DOHH2 (cell line): ENCODE data around the gene ACTG2.

Experiments used
- EZH2phosphoT487 ChIP-seq: fragments of 200-600 bp; sonication (generic); IDR thresholded peaks from 2 replicates; pipeline ENCODE4 v1.6.1; 2017; ENCODE audit warnings: borderline replicate concordance, mild to moderate bottlenecking, antibody characterized with exemption, low read length, moderate library complexity, mixed read lengths
- TF ChIP-seq, protein P1 (sequence below): fragments of 200-600 bp; sonication (generic); IDR thresholded peaks from one replicate; pipeline ENCODE4 v1.5.1; 2014; ENCODE audit warnings: antibody characterized with exemption, mild to moderate bottlenecking, low read depth, low read length; ENCODE audit not compliant: poor library complexity, severe bottlenecking

DNA sequence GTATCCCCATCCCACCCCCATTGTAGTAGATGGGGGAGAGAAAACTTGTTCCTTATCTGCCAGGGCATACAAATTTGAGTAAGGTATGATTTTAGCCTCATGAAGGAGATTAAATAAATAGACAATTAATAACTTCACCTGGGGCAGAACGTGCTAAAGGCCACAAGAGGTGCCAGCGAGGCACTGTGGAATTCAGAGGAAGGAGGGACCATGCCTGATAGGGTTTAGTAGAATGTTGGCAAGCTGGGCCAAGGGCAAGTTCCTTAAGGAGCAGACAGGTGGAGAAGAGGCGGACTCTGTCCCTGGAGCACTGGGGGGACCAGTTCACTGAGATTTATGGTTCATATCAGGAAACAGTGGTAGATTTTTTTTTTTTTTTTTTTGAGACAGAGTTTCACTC lies 41.5 kb upstream of the ACTG2 start:
- TF ChIP-seq, protein P1, sequence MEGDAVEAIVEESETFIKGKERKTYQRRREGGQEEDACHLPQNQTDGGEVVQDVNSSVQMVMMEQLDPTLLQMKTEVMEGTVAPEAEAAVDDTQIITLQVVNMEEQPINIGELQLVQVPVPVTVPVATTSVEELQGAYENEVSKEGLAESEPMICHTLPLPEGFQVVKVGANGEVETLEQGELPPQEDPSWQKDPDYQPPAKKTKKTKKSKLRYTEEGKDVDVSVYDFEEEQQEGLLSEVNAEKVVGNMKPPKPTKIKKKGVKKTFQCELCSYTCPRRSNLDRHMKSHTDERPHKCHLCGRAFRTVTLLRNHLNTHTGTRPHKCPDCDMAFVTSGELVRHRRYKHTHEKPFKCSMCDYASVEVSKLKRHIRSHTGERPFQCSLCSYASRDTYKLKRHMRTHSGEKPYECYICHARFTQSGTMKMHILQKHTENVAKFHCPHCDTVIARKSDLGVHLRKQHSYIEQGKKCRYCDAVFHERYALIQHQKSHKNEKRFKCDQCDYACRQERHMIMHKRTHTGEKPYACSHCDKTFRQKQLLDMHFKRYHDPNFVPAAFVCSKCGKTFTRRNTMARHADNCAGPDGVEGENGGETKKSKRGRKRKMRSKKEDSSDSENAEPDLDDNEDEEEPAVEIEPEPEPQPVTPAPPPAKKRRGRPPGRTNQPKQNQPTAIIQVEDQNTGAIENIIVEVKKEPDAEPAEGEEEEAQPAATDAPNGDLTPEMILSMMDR: peak; percentile 39
- no peak for TF ChIP-seq EZH2phosphoT487
